ENCODE data around the gene PHYKPL.

Gene PHYKPL

GRCh38 chr5:178221853-178222252 is 10.7 kb downstream of the PHYKPL start:
- no peak for DNase-seq

- no peak for DNase-seq
Measured at GRCh38 chr5:178221282-178221681, 11.3 kb downstream of the PHYKPL start.

GRCh38 chr5:178218827-178219226 is 13.8 kb downstream of the PHYKPL start:
- DNase-seq: no peak

- DNase-seq: no peak
Measured at GRCh38 chr5:178218237-178218776, 14.3 kb downstream of the PHYKPL start.

GRCh38 chr5:178216779-178217178 is 15.8 kb downstream of the PHYKPL start:
- DNase-seq: no peak

GRCh38 chr5:178216088-178216534 is 16.5 kb downstream of the PHYKPL start:
- no peak for DNase-seq

- no peak for DNase-seq
Measured at GRCh38 chr5:178215280-178216002, 17.2 kb downstream of the PHYKPL start.

GRCh38 chr5:178214160-178214803 is 18.3 kb downstream of the PHYKPL start:
- no peak for DNase-seq

GRCh38 chr5:178213748-178214151 is 18.9 kb downstream of the PHYKPL start:
- no peak for DNase-seq

GRCh38 chr5:178213003-178213461 is 19.6 kb downstream of the PHYKPL start:
- no peak for DNase-seq

GRCh38 chr5:178212241-178213002 is 20.2 kb downstream of the PHYKPL start:
- no peak for DNase-seq

- DNase-seq: no peak
Measured at GRCh38 chr5:178211095-178212048, 21.2 kb downstream of the PHYKPL start.

- DNase-seq: no peak
Measured at GRCh38 chr5:178210686-178211085, 21.9 kb downstream of the PHYKPL start.

- DNase-seq: no peak
Measured at GRCh38 chr5:178210073-178210535, 22.5 kb downstream of the PHYKPL start.

- DNase-seq: no peak
Measured at GRCh38 chr5:178209334-178210072, 23.1 kb downstream of the PHYKPL start.

GRCh38 chr5:178208540-178209227 is 23.9 kb downstream of the PHYKPL start:
- DNase-seq: no peak

- DNase-seq: no peak
Measured at GRCh38 chr5:178207917-178208280, 24.7 kb downstream of the PHYKPL start.

GRCh38 chr5:178207183-178207916 is 25.3 kb downstream of the PHYKPL start:
- no peak for DNase-seq

GRCh38 chr5:178206166-178207101 is 26.2 kb downstream of the PHYKPL start:
- no peak for DNase-seq

All from activated CD4-positive, alpha-beta T cell treated with anti-CD3 and anti-CD28 coated beads, Interleukin-10, Interleukin-2, amounts not matched to agents 100 ng/mL and 50 ng/mL, durations not matched to agents 16 hours and 8 hours (primary cell).